ENCODE data around the gene SPSB1. TPM values are rescaled to one million over a fixed set of nuclear protein-coding genes. Genes with fewer than 3 reads are reported as not detected.

SPSB1 gene
- total and polyA plus RNA-seq, 2 donors from 2014 or later = 12.7 to 25.9 TPM

- H3K4me3 ChIP-seq (ENCODE audit: low read length in 3 of 3) = no peak overlapping the region
- TF ChIP-seq CTCF (IDR thresholded peaks at IDR 0.05; ENCODE audit: borderline replicate concordance, extremely low read depth, insufficient read depth) = no peak
- H3K9me3 ChIP-seq (ENCODE audit: control insufficient read depth in 2 of 3, insufficient read depth in 1 of 3, low read length in 3 of 3) = no peaks in the 10 kb centered on the region
- no peak overlapping the region for H3K27ac ChIP-seq (ENCODE audit: low read depth in 2 of 2, low read length in 2 of 2)
- intact Hi-C loops (cut with DNase I) = no loop called here
- DNase-seq (peak in 1 of 5 donors; percentile 60), FAIRE-seq (no peak)
- H3K27me3 ChIP-seq (ENCODE audit: control insufficient read depth, insufficient read depth, low read length) = no peaks in the 10 kb centered on the region
- peaks cover 0 to 6% (median 0%) of the 10 kb centered on the region in 3 donors for H3K36me3 ChIP-seq (ENCODE audit: control insufficient read depth in 2 of 3, insufficient read depth in 3 of 3, low read length in 3 of 3)
- peaks cover 0 to 12% (median 0%) of the 10 kb centered on the region in 3 donors for H3K4me1 ChIP-seq (ENCODE audit: control insufficient read depth in 2 of 3, insufficient read depth in 2 of 3, low read depth in 1 of 3, low read length in 3 of 3)
- H3K9ac ChIP-seq (ENCODE audit: low read length in 3 of 3) = no peak overlapping the region
Observed at GRCh38 chr1:9361630-9362260, 69.1 kb downstream of the SPSB1 start.

- Histone ChIP-seq H3K27me3 (ENCODE audit: control insufficient read depth, insufficient read depth, low read length) (no peaks in the 10 kb centered on the region), H3K9me3 (ENCODE audit: control insufficient read depth in 2 of 3, insufficient read depth in 1 of 3, low read length in 3 of 3) (no peaks in the 10 kb centered on the region), H3K9ac (ENCODE audit: low read length in 3 of 3) (no peak overlapping the region), H3K27ac (ENCODE audit: low read depth in 2 of 2, low read length in 2 of 2) (no peak overlapping the region), H3K4me3 (ENCODE audit: low read length in 3 of 3) (no peak overlapping the region), H3K4me1 (ENCODE audit: control insufficient read depth in 2 of 3, insufficient read depth in 2 of 3, low read depth in 1 of 3, low read length in 3 of 3) (peaks cover 0 to 12% (median 0%) of the 10 kb centered on the region in 3 donors), H3K36me3 (ENCODE audit: control insufficient read depth in 2 of 3, insufficient read depth in 3 of 3, low read length in 3 of 3) (peaks cover 0 to 2% (median 0%) of the 10 kb centered on the region in 3 donors)
- no peak for DNase-seq
- no peak for TF ChIP-seq CTCF (IDR thresholded peaks at IDR 0.05; ENCODE audit: borderline replicate concordance, extremely low read depth, insufficient read depth)
- intact Hi-C loops (cut with DNase I) = no loop called here
- FAIRE-seq = no peak
Observed at GRCh38 chr1:9362488-9362887, 69.8 kb downstream of the SPSB1 start.

- peaks cover 0 to 12% (median 0%) of the 10 kb centered on the region in 3 donors for H3K4me1 ChIP-seq (ENCODE audit: control insufficient read depth in 2 of 3, insufficient read depth in 2 of 3, low read depth in 1 of 3, low read length in 3 of 3)
- FAIRE-seq (no peak), DNase-seq (peak in 1 of 5 donors; percentile 64)
- no peak overlapping the region for H3K9ac ChIP-seq (ENCODE audit: low read length in 3 of 3)
- intact Hi-C loops (cut with DNase I) = no loop called here
- TF ChIP-seq CTCF (IDR thresholded peaks at IDR 0.05; ENCODE audit: borderline replicate concordance, extremely low read depth, insufficient read depth) = no peak
- H3K27me3 ChIP-seq (ENCODE audit: control insufficient read depth, insufficient read depth, low read length) = no peaks in the 10 kb centered on the region
- H3K36me3 ChIP-seq (ENCODE audit: control insufficient read depth in 2 of 3, insufficient read depth in 3 of 3, low read length in 3 of 3) = peaks cover 0 to 2% (median 0%) of the 10 kb centered on the region in 3 donors
- H3K27ac ChIP-seq (ENCODE audit: low read depth in 2 of 2, low read length in 2 of 2) = no peak overlapping the region
- no peaks in the 10 kb centered on the region for H3K9me3 ChIP-seq (ENCODE audit: control insufficient read depth in 2 of 3, insufficient read depth in 1 of 3, low read length in 3 of 3)
- no peak overlapping the region for H3K4me3 ChIP-seq (ENCODE audit: low read length in 3 of 3)
Observed at GRCh38 chr1:9363061-9363471, 70.4 kb downstream of the SPSB1 start.

All from kidney (tissue), 14 donors.